MCF 10A (cell line): Measurements from ENCODE around the gene ZNF862. TPM values are rescaled to one million over a fixed set of nuclear protein-coding genes. Genes with fewer than 3 reads are reported as not detected.

Experiments used
- BruUV-seq: library from RNA; stranded (reverse); fragments of 400-500 nt; replicated peaks from 2 replicates; lab custom pipeline; 2021; lab: Mats Ljungman, UMichigan
- CTCF ChIA-PET: fragments of 300-600 bp; sonication (Branson Sonifier 250); formaldehyde crosslinking; extraction: SDS; loops from one replicate; lab custom pipeline; 2021; ENCODE audit warnings: antibody characterized with exemption, inconsistent platforms; lab: Yijun Ruan, JAX
- POLR2A ChIA-PET: fragments of 300-600, 350-650 bp; sonication (Branson Sonifier 250); formaldehyde crosslinking; extraction: SDS; loops from one replicate; lab custom pipeline; 2020; ENCODE audit warnings: antibody characterized with exemption, inconsistent platforms; lab: Yijun Ruan, JAX
- DNase-seq: peaks from one replicate; pipeline ENCODE4 v3.0.0-alpha.2; 2018; ENCODE audit not compliant: unreplicated experiment
- H3K27ac Mint-ChIP-seq: one replicate; pipeline ENCODE4 v1.8.0; 2022; ENCODE audit warnings: mild to moderate bottlenecking, low read depth, mixed read lengths; ENCODE audit not compliant: unreplicated experiment
- H3K27me3 Mint-ChIP-seq: one replicate; pipeline ENCODE4 v1.8.0; 2022; ENCODE audit warnings: mixed read lengths; ENCODE audit not compliant: insufficient read depth, unreplicated experiment
- H3K36me3 Mint-ChIP-seq: one replicate; pipeline ENCODE4 v1.8.0; 2022; ENCODE audit warnings: mild to moderate bottlenecking, moderate library complexity, mixed read lengths; ENCODE audit not compliant: insufficient read depth, unreplicated experiment
- H3K4me1 Mint-ChIP-seq: one replicate; pipeline ENCODE4 v1.8.0; 2022; ENCODE audit warnings: mixed read lengths; ENCODE audit not compliant: insufficient read depth, unreplicated experiment
- H3K4me3 Mint-ChIP-seq: one replicate; pipeline ENCODE4 v1.8.0; 2022; ENCODE audit warnings: mild to moderate bottlenecking, moderate library complexity, mixed read lengths; ENCODE audit not compliant: unreplicated experiment
- H3K9me3 Mint-ChIP-seq: one replicate; pipeline ENCODE4 v1.8.0; 2022; ENCODE audit warnings: mixed read lengths; ENCODE audit not compliant: unreplicated experiment
- intact Hi-C: fragments of 100-400 bp; cut with micrococcal nuclease; formaldehyde crosslinking; loops from 2 replicates; pipeline ENCODE4 v1.14.1; 2022
- total RNA-seq: library from RNA; stranded (reverse); gene quantifications from 2 replicates; pipeline ENCODE4 v1.2.3, GENCODE V29; 2022
- TF ChIP-seq, protein P1 (sequence below): fragments of 200-600 bp; IDR thresholded peaks from one replicate; pipeline ENCODE4 v1.8.0; 2022; ENCODE audit warnings: antibody characterized with exemption, mild to moderate bottlenecking; ENCODE audit not compliant: unreplicated experiment

ZNF862 gene
- total RNA-seq, 1 experiment from 2014 or later: 17.4 TPM

DNA sequence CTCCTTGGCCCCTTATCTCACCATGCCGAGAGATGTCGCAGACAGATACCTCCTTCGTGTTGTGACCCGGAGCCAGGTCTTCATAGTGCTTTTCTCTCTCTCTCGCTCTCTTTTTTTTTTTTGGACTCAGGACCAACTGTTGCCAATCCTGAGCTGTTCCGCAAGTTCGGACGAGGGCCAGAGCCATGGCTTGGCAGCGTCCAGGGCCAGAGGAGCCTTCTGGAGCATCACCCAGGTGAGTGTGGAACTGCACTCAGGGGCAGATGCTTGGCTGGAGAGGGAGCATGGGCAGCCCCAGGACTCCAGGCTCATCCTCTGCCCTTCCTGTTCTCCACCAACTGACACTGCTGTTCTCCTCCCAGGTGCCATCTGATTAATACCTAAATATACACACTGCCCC is 7.8 kb downstream of the ZNF862 start:
- ChIA-PET POLR2A (no interaction called here), CTCF (no interaction called here)
- DNase-seq: no peak
- H3K27ac Mint-ChIP-seq: no peak overlapping the region
- H3K4me1 Mint-ChIP-seq: peaks cover 5% of the 10 kb centered on the region
- TF ChIP-seq, protein P1, sequence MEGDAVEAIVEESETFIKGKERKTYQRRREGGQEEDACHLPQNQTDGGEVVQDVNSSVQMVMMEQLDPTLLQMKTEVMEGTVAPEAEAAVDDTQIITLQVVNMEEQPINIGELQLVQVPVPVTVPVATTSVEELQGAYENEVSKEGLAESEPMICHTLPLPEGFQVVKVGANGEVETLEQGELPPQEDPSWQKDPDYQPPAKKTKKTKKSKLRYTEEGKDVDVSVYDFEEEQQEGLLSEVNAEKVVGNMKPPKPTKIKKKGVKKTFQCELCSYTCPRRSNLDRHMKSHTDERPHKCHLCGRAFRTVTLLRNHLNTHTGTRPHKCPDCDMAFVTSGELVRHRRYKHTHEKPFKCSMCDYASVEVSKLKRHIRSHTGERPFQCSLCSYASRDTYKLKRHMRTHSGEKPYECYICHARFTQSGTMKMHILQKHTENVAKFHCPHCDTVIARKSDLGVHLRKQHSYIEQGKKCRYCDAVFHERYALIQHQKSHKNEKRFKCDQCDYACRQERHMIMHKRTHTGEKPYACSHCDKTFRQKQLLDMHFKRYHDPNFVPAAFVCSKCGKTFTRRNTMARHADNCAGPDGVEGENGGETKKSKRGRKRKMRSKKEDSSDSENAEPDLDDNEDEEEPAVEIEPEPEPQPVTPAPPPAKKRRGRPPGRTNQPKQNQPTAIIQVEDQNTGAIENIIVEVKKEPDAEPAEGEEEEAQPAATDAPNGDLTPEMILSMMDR: no peak
- H3K9me3 Mint-ChIP-seq: no peaks in the 10 kb centered on the region
- peaks cover 14% of the 10 kb centered on the region for H3K36me3 Mint-ChIP-seq
- H3K27me3 Mint-ChIP-seq: no peaks in the 10 kb centered on the region
- H3K4me3 Mint-ChIP-seq: no peak overlapping the region
- intact Hi-C loops: no loop called here
- no TSS peak for BruUV-seq

GRCh38 chr7:149846436-149847046 is 8.4 kb downstream of the ZNF862 start:
- no TSS peak for BruUV-seq
- intact Hi-C loops: no loop called here
- POLR2A ChIA-PET: no interaction called here
- Mint-ChIP-seq H3K9me3 (no peaks in the 10 kb centered on the region), H3K27me3 (no peaks in the 10 kb centered on the region), H3K4me1 (peaks cover 5% of the 10 kb centered on the region), H3K36me3 (peaks cover 14% of the 10 kb centered on the region), H3K27ac (no peak overlapping the region), H3K4me3 (no peak overlapping the region)
- no peak for DNase-seq
- TF ChIP-seq, protein P1: no peak
- CTCF ChIA-PET: no interaction called here

DNA sequence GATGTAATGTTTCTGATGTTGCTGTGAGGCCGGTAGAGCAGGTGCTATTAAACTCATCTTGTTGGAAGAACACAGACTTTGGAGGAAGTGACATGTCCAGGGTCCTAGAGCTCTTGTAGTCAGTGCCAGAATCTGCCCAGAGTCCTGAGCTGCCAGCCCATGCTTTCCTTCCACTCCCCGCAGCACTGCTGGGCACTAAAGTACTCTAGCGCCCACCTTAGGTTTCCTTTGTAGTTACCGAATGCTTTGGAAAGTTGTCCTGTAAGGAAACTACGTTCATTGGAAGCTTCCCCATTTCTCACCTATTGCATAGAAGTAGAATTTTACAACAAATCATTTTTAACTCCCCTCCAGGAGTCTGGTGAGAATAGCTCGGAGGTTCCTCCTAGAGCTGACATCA is 11.0 kb downstream of the ZNF862 start:
- ChIA-PET POLR2A (interaction anchor here (0.7 to 1.1 kb wide), 2 partner anchors 78 to 247 kb away, joined by 3 to 5 read pairs; no protein-coding TSS in a partner anchor), CTCF (interaction anchor here (0.5 to 1.4 kb wide), 4 partner anchors 9 to 943 kb away, joined by 3 to 6 read pairs (median 3); no protein-coding TSS in a partner anchor)
- H3K36me3 Mint-ChIP-seq: peaks cover 14% of the 10 kb centered on the region
- TF ChIP-seq, protein P1: no peak
- H3K27me3 Mint-ChIP-seq: no peaks in the 10 kb centered on the region
- no peak overlapping the region for H3K27ac Mint-ChIP-seq
- intact Hi-C loops: no loop called here
- no TSS peak for BruUV-seq
- no peaks in the 10 kb centered on the region for H3K9me3 Mint-ChIP-seq
- DNase-seq: no peak
- H3K4me1 Mint-ChIP-seq: peaks cover 3% of the 10 kb centered on the region
- H3K4me3 Mint-ChIP-seq: no peak overlapping the region

- intact Hi-C loops: no loop called here
- Mint-ChIP-seq H3K4me1 (peaks cover 11% of the 10 kb centered on the region), H3K27ac (no peak overlapping the region), H3K27me3 (no peaks in the 10 kb centered on the region), H3K4me3 (no peak overlapping the region), H3K9me3 (no peaks in the 10 kb centered on the region), H3K36me3 (peaks cover 14% of the 10 kb centered on the region)
- POLR2A ChIA-PET: interaction anchor here (0.7 to 1.1 kb wide), 2 partner anchors 79 to 248 kb away, joined by 3 to 5 read pairs; no protein-coding TSS in a partner anchor
- BruUV-seq: no TSS peak
- CTCF ChIA-PET: interaction anchor here (1.0 to 1.4 kb wide), 2 partner anchors 10 to 19 kb away, joined by 3 to 6 read pairs; no protein-coding TSS in a partner anchor
- TF ChIP-seq, protein P1: no peak
- no peak for DNase-seq
Measured at GRCh38 chr7:149850007-149850594, 11.9 kb downstream of the ZNF862 start.
